Measurements from ENCODE around the gene KCTD8.

Gene KCTD8

DNA sequence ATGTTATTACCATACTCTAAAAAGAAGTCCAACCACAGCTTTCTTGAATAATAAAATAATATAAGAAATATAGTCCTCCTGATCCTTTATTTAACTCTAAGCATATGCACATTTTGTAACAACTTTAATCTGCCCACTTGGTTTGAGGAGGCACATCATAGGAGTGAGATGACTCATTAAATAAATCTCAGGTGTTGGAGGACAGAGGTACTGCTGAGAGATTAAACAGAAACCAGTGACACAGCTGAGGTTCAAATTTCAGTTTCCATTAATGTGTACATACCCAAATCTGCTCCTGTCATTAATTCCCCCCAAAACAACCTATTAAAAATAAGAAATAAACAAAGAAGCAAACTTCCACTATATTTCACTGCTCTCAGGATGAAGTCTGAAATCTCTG lies 211.0 kb downstream of the KCTD8 start:
- no peak for TF ChIP-seq GATA2 (IDR thresholded peaks at IDR 0.05; ENCODE audit: low read depth, low read length)

DNA sequence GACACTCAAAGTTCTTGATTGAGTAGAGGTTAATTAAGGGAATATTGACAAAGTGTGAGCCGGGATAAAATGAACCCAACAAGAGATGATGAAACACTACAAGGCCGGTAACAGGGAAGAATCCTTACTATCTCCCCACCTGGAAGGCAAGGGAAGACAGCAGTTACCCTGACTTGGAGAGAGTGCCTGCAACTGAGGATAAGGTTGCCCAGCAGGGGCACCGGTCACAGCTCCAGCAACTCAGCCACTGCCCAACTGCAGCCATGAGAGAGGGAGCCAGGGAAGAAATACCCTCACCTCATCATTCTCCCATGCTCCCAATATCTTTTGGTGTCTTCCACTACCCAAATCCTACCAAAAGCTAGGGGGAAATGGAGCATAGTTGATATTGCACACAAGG lies 212.7 kb downstream of the KCTD8 start:
- no peak for TF ChIP-seq GATA2 (IDR thresholded peaks at IDR 0.05; ENCODE audit: low read depth, low read length)
- no peak for TF ChIP-seq GATA3 (IDR thresholded peaks at IDR 0.05; ENCODE audit: low read depth, low read length)

DNA sequence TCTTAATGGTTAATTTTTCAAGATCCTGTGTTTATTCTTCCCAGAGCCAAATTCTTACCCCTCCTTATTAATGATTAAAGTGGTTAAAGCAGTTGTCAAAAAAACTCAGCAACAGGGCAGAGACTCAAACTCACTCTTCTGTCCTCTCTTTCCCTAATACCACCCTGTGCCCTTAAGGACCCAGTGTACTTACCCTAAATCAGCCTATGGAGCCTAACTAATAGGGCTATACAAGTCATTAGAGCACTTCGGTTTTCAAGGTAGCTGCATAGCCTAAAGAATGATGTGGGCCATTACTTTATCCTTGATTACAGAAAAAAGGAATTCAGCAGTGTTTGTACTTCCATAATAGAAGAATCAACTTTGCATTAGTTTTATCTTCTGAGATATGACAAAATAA lies 216.3 kb downstream of the KCTD8 start:
- TF ChIP-seq GATA3 (IDR thresholded peaks at IDR 0.05; ENCODE audit: low read depth, low read length): no peak
- TF ChIP-seq GATA2 (IDR thresholded peaks at IDR 0.05; ENCODE audit: low read depth, low read length): no peak

DNA sequence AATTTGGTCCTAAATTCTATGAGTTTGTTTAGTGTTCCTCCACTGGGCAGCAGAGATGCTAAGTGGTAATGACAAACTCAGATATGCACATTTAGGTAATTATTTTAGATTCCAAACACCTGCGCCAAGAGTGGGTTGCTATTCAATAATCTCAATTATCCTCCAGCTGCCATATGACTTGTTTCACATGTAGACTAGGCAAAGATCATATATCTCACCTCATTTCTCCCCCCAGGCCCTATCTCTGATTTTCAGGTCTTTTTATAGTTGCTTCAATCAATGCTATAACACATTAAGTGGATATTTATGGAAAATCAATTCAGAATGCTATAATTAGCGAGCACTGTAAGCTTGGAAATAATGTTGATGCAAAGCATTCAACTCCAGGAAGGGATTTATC lies 217.6 kb downstream of the KCTD8 start:
- TF ChIP-seq GATA3 (IDR thresholded peaks at IDR 0.05; ENCODE audit: low read depth, low read length) (no peak), GATA2 (IDR thresholded peaks at IDR 0.05; ENCODE audit: low read depth, low read length) (no peak)

DNA sequence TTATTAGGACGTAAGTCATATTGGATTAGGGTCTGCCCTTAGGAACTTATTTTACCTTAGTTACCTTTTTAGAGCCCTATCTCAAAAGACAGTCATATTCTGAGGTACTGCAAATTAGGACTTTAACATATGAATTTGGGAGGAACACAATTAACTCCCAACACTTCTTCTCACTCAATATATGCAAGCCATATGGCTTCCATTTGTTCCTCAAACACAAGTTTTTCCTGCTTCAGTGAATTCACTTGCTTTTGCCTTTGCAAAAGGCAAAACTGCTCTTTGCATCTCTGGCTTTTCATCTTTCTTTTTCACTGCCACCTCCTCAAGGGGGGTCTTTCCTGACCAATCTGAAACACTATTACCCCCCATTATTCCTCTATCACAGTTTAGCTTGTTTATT lies 220.3 kb downstream of the KCTD8 start:
- no peak for TF ChIP-seq GATA3 (IDR thresholded peaks at IDR 0.05; ENCODE audit: low read depth, low read length)
- TF ChIP-seq GATA2 (IDR thresholded peaks at IDR 0.05; ENCODE audit: low read depth, low read length): no peak

DNA sequence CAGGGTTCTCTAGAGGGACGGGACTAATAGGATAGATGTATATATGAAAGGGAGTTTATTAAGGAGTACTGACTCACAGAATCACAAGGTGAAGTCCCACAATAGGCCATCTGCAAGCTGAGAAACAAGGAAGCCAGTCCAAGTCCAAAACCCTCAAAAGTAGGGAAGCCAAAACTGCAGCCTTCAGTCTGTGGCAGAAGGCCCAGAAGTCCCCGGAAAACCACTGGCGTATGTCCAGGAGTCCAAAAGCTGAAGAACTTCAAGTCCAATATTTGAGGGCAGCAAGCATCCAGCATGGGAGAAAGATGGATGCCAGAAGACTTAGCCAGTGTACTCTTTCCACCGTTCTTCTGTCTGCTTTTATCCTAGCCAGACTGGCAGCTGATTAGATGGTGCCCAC lies 227.2 kb downstream of the KCTD8 start:
- no peak for TF ChIP-seq GATA2 (IDR thresholded peaks at IDR 0.05; ENCODE audit: low read depth, low read length)
- TF ChIP-seq GATA3 (IDR thresholded peaks at IDR 0.05; ENCODE audit: low read depth, low read length): no peak

DNA sequence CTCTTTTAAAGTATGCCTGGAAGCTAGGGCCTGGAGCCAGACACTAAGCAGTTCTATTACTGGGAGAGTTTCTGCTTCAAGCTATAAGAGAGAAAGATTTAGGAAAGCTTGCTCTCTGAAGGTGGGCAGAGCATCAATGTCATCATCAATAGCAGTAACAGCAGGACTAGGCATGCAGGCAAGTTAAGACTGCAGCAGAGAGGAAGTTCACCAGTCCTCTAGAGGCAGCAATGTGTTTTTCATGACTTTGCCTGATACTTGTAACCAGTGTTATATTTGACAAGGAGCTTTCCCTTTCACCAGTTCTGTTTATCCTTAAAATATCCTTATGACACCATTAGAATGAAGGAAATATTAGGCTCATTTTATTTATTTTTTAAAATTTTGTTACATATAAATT lies 237.9 kb downstream of the KCTD8 start:
- no peak for TF ChIP-seq GATA2 (IDR thresholded peaks at IDR 0.05; ENCODE audit: low read depth, low read length)

DNA sequence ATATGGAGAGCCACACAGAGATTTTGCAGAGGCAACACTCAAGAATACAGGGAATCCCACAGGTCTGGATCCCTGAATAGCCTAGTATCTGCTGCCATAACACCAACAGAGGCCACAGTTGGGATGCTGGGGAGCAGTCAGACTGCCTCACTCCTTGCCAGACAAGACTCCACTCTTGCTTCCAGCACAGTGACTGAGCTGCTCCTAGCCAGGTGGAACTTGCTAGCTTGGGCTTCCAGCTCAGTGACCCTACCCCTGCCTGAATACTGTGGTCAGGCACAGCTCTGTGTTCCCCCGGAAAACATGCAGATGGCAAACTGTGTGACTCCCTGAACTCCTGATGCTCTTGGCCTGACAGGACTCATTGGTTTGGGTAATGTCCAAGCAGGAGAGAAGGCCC lies 251.8 kb downstream of the KCTD8 start:
- TF ChIP-seq GATA2 (IDR thresholded peaks at IDR 0.05; ENCODE audit: low read depth, low read length) (no peak), GATA3 (IDR thresholded peaks at IDR 0.05; ENCODE audit: low read depth, low read length) (no peak)

DNA sequence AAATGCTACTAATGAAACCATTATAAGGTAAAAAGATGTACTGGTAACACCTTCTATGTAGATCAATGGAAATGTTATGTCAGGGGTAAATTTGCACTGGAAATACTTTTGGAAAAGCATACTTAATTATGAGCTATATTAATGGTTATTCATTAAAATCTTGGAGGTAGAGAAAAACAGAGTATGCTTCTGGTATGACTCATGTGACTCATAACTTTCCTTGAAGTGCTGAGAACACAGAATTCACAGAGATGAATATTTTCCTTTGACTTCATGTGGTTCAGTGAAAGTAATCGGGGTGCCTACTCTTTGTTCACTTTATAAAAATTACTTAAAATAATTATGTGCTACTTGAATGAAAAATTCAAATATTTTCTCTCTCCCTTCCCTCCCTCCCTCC lies 254.2 kb downstream of the KCTD8 start:
- TF ChIP-seq GATA2 (IDR thresholded peaks at IDR 0.05; ENCODE audit: low read depth, low read length): no peak

DNA sequence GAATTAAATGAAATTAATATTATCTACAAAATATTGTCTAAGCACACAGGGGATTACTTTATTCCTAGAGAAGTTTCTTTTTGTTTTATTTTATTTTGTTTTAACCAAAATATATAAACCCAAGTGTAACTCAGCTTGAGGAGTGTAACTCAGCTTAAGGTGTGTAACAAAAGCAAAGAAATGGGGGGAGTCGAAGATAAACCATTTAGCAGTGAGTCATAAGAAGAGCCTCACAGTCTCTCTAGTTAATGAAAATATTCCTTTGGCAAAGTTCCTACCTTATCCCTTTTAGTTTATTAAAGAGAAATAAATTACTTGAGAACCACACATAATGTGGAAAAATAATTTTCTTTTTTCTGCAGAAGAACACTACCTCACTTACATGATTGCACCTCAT lies 261.8 kb downstream of the KCTD8 start:
- TF ChIP-seq GATA2 (IDR thresholded peaks at IDR 0.05; ENCODE audit: low read depth, low read length): no peak

DNA sequence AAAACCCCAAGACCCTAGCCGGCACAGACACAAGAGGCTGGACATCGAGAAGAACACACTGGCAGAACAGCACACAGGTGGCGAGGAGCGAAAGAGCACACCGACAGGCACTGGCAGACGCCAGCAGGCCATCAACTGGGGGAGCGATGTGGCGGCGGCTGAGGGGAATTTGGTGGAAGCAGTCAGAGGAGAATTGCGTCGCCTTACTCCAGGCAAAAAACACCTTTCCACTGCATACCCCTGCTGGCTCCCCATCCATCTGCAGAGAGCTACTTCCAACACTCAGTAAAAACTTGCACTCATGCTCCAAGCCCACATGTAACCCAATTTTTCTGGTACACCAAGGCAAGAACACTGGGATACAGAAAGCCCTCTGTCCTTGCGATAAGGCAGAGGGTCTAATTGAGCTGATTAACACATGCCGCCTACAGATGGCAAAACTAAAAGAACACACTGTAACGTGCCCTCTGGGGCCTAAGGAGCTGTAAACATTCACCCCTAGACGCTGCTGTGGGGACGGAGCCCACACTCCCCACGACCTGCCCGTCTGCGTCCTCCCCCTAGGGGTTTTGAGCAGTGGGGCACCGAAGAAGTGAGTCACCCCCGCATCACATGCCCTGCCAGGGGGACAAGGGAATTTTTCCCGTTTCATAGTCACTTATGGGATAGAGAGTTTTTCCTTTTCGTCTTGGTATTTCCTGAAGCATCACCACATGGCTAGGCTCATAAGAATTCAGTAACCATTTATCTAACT lies 262.3 kb downstream of the KCTD8 start:
- no peak for TF ChIP-seq GATA3 (IDR thresholded peaks at IDR 0.05; ENCODE audit: low read depth, low read length)

DNA sequence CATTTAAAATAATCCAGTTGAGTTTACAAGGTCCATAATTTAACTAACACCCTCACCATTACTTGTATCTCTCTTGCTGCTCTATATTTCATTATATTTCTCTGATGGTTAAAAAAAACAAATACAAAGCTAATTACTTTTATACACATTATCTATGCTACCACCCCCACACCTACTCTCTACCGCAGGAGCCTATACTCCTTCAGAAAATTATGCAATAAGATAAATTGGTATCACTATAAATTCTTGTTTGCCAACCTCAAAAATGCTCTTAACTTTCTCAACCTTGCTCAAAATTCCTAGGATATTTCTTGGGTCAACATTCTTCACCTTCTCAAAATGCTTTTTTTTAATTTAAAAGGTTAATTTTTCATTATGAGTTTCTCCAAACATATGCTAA lies 282.7 kb downstream of the KCTD8 start:
- TF ChIP-seq GATA2 (IDR thresholded peaks at IDR 0.05; ENCODE audit: low read depth, low read length): no peak
- TF ChIP-seq GATA3 (IDR thresholded peaks at IDR 0.05; ENCODE audit: low read depth, low read length): no peak

DNA sequence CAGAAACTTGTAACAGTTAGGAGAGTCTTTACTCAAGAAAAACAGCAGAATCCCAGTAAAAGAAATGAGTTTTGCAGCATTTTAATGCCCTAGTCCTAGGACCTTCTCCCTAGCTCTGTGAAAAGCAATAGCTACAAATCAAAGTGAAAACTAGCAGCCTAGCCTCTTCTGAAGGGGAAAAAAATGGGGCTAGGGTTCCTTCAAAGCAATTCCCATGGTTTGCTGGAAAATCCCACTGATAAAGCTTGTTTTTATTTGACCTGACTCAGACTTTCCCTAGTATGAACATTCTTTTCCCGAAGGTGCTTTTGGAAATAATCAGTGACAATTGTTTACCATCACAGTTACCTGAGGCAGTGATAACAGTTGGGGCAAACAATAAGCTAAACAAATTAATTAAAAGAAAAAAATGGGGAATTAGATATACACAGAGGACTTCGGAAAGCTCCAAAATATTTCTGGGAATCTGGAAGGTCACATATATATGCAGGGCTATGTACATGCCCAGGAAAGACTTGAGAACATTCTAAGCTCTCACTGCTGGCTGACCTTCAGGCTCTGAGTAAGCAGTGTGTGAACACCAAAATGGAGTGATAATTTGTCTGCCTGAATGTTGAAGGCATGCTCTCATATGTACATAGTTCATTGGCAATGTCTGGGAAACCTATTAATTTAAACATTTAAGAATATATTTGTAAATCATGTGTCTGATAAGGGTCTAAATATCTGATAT lies 285.9 kb downstream of the KCTD8 start:
- TF ChIP-seq GATA3 (IDR thresholded peaks at IDR 0.05; ENCODE audit: low read depth, low read length) (no peak), GATA2 (IDR thresholded peaks at IDR 0.05; ENCODE audit: low read depth, low read length) (no peak)

DNA sequence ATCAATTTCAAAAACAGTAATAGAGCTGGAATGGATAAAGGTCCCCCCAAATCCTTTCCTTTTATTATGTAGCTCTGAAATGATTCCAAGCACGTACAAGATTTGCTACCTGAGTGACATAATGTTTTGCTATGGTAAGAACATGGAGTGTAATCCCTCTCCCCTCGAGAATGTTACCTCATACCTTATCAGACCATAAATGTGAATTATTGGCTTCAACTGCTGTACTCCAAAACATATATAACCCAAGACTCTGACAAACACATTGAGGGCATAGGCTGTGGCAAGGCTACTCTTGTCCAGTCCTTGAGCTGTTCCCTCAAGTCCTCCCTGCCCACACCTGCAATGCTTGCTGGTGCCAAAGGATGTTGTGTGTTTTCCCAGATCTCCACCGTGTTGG lies 286.9 kb downstream of the KCTD8 start:
- TF ChIP-seq GATA3 (IDR thresholded peaks at IDR 0.05; ENCODE audit: low read depth, low read length) (no peak), GATA2 (IDR thresholded peaks at IDR 0.05; ENCODE audit: low read depth, low read length) (no peak)

DNA sequence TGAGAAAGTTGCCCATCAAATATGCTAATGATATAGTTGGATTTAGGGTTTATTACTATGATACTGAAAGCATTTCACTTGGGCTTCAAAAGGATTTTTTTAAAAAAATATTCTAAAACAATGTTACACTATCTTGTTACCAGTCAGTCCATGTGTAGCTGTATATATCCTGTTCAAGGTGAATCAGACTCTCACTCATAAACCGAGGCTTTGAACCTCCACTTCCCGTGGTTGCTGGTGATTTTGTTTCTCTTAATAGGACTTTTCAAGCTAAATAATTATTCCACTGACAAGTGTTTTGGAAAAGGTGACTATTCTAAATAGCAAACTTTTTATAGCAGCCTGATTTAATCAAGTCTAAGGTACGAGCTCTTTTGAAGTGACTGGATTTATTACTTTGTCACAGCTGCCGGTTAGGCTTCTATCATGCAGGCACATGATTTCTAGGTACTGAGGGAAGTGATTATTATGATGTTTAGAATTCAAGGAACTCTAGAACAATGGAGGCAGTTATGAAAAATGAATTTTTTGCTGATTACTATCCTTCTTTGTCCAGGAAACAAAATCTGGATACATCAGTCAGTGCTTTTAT lies 287.7 kb downstream of the KCTD8 start:
- no peak for TF ChIP-seq GATA3 (IDR thresholded peaks at IDR 0.05; ENCODE audit: low read depth, low read length)
- no peak for TF ChIP-seq GATA2 (IDR thresholded peaks at IDR 0.05; ENCODE audit: low read depth, low read length)

All from SH-SY5Y (cell line).